GM06990 (cell line): ENCODE results near the gene TAF6L.

Experiments used
- DNase-seq: peaks from one replicate; pipeline ENCODE4 v3.0.0-alpha.2; 2011; ENCODE audit not compliant: insufficient read length; ENCODE audit errors: extremely low read depth
- H3K27me3 ChIP-seq: replicated peaks from 2 replicates; pipeline ENCODE4 v1.6.0; 2011; ENCODE audit warnings: low read length; ENCODE audit not compliant: control insufficient read depth, insufficient read depth
- H3K36me3 ChIP-seq: 2 replicates; pipeline ENCODE4 v1.5.1; 2011; ENCODE audit warnings: low read length; ENCODE audit not compliant: control insufficient read depth, insufficient read depth
- H3K4me3 ChIP-seq: replicated peaks from 2 replicates; pipeline ENCODE4 v1.5.1; 2011; ENCODE audit warnings: low read depth, mild to moderate bottlenecking, control low read depth, low read length
- TF ChIP-seq, protein P1 (sequence below): IDR thresholded peaks from 2 replicates; pipeline ENCODE4 v1.5.1; 2011; ENCODE audit warnings: low read length, control low read depth, mild to moderate bottlenecking, inconsistent platforms; ENCODE audit not compliant: insufficient read depth, poor library complexity, severe bottlenecking

Gene TAF6L

DNA sequence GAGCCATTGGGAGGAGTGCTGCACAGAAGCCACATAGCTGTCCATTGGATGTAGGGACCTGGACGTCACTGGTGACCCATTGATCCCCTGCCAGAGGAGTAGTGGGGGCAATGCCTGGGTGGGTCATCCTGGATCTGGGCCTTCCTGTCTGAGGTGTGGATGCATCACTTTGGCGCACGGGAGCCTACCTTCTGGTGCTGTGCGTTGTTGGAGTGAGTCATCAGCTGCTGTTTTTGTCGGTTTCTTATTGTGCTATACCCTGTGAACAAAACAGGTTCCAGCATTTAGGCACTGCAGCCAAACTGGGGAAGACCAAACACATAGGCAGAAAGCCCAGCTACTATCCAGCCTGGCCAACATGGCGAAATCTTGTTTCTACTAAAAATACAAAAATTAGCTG, 3.2 kb downstream of the TAF6L start:
- peaks cover 12% of the 10 kb centered on the region for H3K36me3 ChIP-seq
- no peak for DNase-seq
- no peak overlapping the region for H3K4me3 ChIP-seq
- no peaks in the 10 kb centered on the region for H3K27me3 ChIP-seq
- TF ChIP-seq, protein P1, sequence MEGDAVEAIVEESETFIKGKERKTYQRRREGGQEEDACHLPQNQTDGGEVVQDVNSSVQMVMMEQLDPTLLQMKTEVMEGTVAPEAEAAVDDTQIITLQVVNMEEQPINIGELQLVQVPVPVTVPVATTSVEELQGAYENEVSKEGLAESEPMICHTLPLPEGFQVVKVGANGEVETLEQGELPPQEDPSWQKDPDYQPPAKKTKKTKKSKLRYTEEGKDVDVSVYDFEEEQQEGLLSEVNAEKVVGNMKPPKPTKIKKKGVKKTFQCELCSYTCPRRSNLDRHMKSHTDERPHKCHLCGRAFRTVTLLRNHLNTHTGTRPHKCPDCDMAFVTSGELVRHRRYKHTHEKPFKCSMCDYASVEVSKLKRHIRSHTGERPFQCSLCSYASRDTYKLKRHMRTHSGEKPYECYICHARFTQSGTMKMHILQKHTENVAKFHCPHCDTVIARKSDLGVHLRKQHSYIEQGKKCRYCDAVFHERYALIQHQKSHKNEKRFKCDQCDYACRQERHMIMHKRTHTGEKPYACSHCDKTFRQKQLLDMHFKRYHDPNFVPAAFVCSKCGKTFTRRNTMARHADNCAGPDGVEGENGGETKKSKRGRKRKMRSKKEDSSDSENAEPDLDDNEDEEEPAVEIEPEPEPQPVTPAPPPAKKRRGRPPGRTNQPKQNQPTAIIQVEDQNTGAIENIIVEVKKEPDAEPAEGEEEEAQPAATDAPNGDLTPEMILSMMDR = no peak

DNA sequence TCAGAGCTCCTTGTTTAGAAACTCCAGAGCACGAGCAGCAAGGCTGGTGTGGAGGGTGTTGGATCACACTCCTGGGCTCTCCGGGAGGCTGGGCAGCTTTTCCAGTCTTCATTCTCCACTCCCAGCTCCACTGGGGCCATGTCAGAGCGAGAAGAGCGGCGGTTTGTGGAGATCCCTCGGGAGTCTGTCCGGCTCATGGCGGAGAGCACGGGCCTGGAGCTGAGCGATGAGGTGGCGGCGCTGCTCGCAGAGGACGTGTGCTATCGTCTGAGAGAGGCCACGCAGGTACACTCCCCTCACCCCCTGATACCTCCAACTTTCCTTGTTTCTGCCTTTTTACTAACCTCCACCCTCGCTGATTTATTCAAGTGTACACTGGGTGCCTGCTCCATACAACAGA, 4.5 kb downstream of the TAF6L start:
- H3K27me3 ChIP-seq = no peaks in the 10 kb centered on the region
- no peak overlapping the region for H3K4me3 ChIP-seq
- TF ChIP-seq, protein P1 = no peak
- peaks cover 12% of the 10 kb centered on the region for H3K36me3 ChIP-seq
- no peak for DNase-seq

DNA sequence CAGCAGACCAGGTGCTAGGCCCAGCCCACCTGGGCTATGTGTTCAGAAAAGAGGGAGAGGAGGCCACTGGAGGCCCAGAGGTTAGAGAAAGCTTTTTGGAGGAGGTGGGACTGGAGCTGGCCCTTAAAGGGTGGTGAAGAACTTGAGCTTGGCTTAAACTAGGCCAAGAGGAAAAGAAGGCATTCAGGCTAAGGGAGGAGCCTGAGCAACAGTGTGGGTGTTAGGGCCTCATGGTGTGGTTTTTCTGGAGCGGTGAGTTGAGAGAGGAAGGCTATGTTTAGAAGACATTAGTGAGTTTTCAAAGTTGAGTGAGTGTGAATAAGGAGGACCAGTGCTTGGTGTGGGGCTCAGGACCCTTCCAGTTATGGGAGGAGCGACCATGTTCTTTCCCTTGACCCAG, 6.2 kb downstream of the TAF6L start:
- Histone ChIP-seq H3K27me3 (no peaks in the 10 kb centered on the region), H3K36me3 (peaks cover 17% of the 10 kb centered on the region), H3K4me3 (no peak overlapping the region)
- DNase-seq = no peak
- TF ChIP-seq, protein P1 = no peak

DNA sequence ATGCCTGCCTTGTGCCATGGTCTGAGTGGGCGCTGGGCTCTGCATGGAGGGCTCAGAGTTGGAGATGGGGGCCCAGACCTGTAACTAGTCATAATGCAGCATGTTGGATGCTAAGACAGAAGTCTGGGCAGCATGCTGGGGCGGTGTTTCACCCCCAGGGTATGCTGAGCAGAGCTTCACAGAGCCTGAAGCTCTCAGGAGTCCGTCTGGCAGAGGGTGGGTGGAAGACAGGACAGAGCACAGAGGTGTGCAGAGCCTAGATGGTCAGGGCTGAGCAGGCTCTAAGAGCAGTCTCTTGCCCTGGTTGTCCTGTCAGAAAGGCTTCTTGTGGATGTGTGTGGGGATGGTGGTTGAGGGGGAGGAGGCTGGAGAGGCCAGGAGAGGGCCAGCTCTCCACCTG, 7.2 kb downstream of the TAF6L start:
- no peaks in the 10 kb centered on the region for H3K27me3 ChIP-seq
- peaks cover 17% of the 10 kb centered on the region for H3K36me3 ChIP-seq
- no peak overlapping the region for H3K4me3 ChIP-seq
- DNase-seq = no peak
- TF ChIP-seq, protein P1 = no peak

DNA sequence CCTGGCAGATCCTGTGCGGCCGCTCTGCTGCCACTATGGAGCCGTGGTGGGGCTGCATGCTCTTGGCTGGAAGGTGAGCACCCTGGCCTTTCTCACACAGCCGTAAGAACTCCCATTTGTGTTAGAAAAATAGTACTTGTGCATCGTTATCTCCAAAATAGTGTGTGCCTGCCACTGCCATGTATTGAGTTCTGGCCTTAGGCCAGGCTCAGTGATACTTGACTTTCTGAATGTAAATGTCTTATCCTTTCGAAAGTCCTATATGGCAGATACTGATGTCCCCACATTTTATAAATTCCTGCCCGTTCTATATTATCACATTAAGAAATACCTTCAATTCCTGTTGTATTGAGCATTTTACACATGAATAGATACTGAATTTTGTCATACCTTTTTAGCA, 11.6 kb downstream of the TAF6L start:
- Histone ChIP-seq H3K27me3 (no peaks in the 10 kb centered on the region), H3K36me3 (peaks cover 12% of the 10 kb centered on the region), H3K4me3 (no peak overlapping the region)
- no peak for DNase-seq
- TF ChIP-seq, protein P1 = no peak

DNA sequence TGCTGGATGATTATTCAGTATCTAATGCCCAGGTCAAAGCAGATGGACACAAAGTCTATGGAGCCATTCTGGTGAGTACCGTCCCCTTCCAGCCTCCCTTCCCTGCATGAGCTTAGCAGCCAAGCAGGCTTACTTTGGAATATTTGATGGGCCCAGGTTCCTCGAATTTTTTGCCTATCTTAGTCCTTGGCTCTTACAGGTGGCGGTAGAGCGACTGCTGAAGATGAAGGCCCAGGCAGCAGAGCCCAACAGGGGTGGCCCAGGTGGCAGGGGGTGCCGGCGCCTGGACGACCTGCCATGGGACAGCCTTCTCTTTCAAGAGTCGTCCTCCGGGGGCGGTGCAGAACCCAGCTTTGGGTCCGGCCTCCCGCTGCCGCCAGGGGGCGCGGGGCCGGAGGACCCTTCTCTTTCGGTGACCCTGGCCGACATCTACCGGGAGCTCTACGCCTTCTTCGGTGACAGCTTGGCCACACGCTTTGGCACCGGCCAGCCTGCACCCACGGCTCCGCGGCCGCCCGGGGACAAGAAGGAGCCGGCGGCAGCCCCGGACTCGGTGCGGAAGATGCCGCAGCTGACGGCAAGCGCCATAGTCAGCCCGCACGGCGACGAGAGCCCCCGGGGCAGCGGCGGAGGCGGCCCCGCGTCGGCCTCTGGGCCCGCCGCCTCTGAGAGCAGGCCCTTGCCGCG, 15.3 kb downstream of the TAF6L start:
- DNase-seq = peak; percentile 93
- Histone ChIP-seq H3K27me3 (no peaks in the 10 kb centered on the region), H3K36me3 (peaks cover 11% of the 10 kb centered on the region), H3K4me3 (peak overlapping the region; percentile 98)
- TF ChIP-seq, protein P1 = peak; percentile 100
